Measurements from ENCODE around the gene CACNA2D1. TPM values are rescaled to one million over a fixed set of nuclear protein-coding genes. Genes with fewer than 3 reads are reported as not detected.
A peak's percentile ranks its signal among the peaks of the same experiment; 100 is the strongest.

The CACNA2D1 gene
- total and polyA plus RNA-seq, 4 donors = 4.5 to 40.7 (median 24.3) TPM

- Histone ChIP-seq H3K4me3 (ENCODE audit: low read length in 2 of 2) (no peak overlapping the region), H3K4me1 (ENCODE audit: control insufficient read depth in 1 of 2, insufficient read depth in 2 of 2, low read length in 2 of 2) (peaks cover 0 to 2% of the 10 kb centered on the region in 2 donors), H3K9me3 (ENCODE audit: control insufficient read depth, low read length) (no peaks in the 10 kb centered on the region), H3K27me3 (ENCODE audit: control insufficient read depth in 1 of 2, insufficient read depth in 2 of 2, low read length in 1 of 2) (no peaks in the 10 kb centered on the region), H3K36me3 (ENCODE audit: control insufficient read depth in 1 of 2, insufficient read depth in 2 of 2, low read length in 1 of 2) (peaks cover 0 to 2% of the 10 kb centered on the region in 2 donors), H3K27ac (ENCODE audit: low read depth in 1 of 2, low read length in 2 of 2) (no peak overlapping the region)
- WGBS, 2 donors = 46 to 62% methylated on average over 4 of the region's 4 CpGs
- intact Hi-C loops (cut with DNase I) = no loop called here
- DNase-seq (no peak), ATAC-seq (ENCODE audit: low FRiP score) (no peak)
These were observed 486.1 kb downstream of the CACNA2D1 start for GRCh38 chr7:81957517-81957916.

GRCh38 chr7:81956520-81956919 is 487.1 kb downstream of the CACNA2D1 start:
- Histone ChIP-seq H3K36me3 (ENCODE audit: control insufficient read depth in 1 of 2, insufficient read depth in 2 of 2, low read length in 1 of 2) (peaks cover 0 to 2% of the 10 kb centered on the region in 2 donors), H3K27ac (ENCODE audit: low read depth in 1 of 2, low read length in 2 of 2) (no peak overlapping the region), H3K4me1 (ENCODE audit: control insufficient read depth in 1 of 2, insufficient read depth in 2 of 2, low read length in 2 of 2) (peaks cover 0 to 2% of the 10 kb centered on the region in 2 donors), H3K4me3 (ENCODE audit: low read length in 2 of 2) (no peak overlapping the region), H3K27me3 (ENCODE audit: control insufficient read depth in 1 of 2, insufficient read depth in 2 of 2, low read length in 1 of 2) (no peaks in the 10 kb centered on the region), H3K9me3 (ENCODE audit: control insufficient read depth, low read length) (no peaks in the 10 kb centered on the region)
- DNase-seq (no peak), ATAC-seq (ENCODE audit: low FRiP score) (peak; percentile 64)
- WGBS, 2 donors = 78 to 82% methylated on average over 4 of the region's 4 CpGs
- intact Hi-C loops (cut with DNase I) = no loop called here

GRCh38 chr7:81949306-81949705 is 494.3 kb downstream of the CACNA2D1 start:
- intact Hi-C loops (cut with DNase I) = no loop called here
- DNase-seq = no peak
- Histone ChIP-seq H3K27me3 (ENCODE audit: control insufficient read depth in 1 of 2, insufficient read depth in 2 of 2, low read length in 1 of 2) (no peaks in the 10 kb centered on the region), H3K36me3 (ENCODE audit: control insufficient read depth in 1 of 2, insufficient read depth in 2 of 2, low read length in 1 of 2) (peaks cover 0 to 2% of the 10 kb centered on the region in 2 donors), H3K27ac (ENCODE audit: low read depth in 1 of 2, low read length in 2 of 2) (no peak overlapping the region), H3K9me3 (ENCODE audit: control insufficient read depth, low read length) (no peaks in the 10 kb centered on the region), H3K4me1 (ENCODE audit: control insufficient read depth in 1 of 2, insufficient read depth in 2 of 2, low read length in 2 of 2) (no peaks in the 10 kb centered on the region), H3K4me3 (ENCODE audit: low read length in 2 of 2) (no peak overlapping the region)
- no peak for ATAC-seq (ENCODE audit: low FRiP score)

GRCh38 chr7:81944058-81944457 is 499.5 kb downstream of the CACNA2D1 start:
- ATAC-seq (ENCODE audit: low FRiP score) = no peak
- DNase-seq = no peak
- no peak overlapping the region for H3K4me3 ChIP-seq (ENCODE audit: low read length in 2 of 2)
- no peaks in the 10 kb centered on the region for H3K4me1 ChIP-seq (ENCODE audit: control insufficient read depth in 1 of 2, insufficient read depth in 2 of 2, low read length in 2 of 2)
- no peaks in the 10 kb centered on the region for H3K27me3 ChIP-seq (ENCODE audit: control insufficient read depth in 1 of 2, insufficient read depth in 2 of 2, low read length in 1 of 2)
- H3K36me3 ChIP-seq (ENCODE audit: control insufficient read depth in 1 of 2, insufficient read depth in 2 of 2, low read length in 1 of 2) = no peaks in the 10 kb centered on the region
- intact Hi-C loops (cut with DNase I) = no loop called here
- no peak overlapping the region for H3K27ac ChIP-seq (ENCODE audit: low read depth in 1 of 2, low read length in 2 of 2)
- no peaks in the 10 kb centered on the region for H3K9me3 ChIP-seq (ENCODE audit: control insufficient read depth, low read length)
- 21 to 32% methylated on average over 2 of the region's 2 CpGs for WGBS, 2 donors

GRCh38 chr7:81937091-81937490 is 506.5 kb downstream of the CACNA2D1 start:
- Histone ChIP-seq H3K4me1 (ENCODE audit: control insufficient read depth in 1 of 2, insufficient read depth in 2 of 2, low read length in 2 of 2) (no peaks in the 10 kb centered on the region), H3K27me3 (ENCODE audit: control insufficient read depth in 1 of 2, insufficient read depth in 2 of 2, low read length in 1 of 2) (no peaks in the 10 kb centered on the region), H3K36me3 (ENCODE audit: control insufficient read depth in 1 of 2, insufficient read depth in 2 of 2, low read length in 1 of 2) (no peaks in the 10 kb centered on the region), H3K9me3 (ENCODE audit: control insufficient read depth, low read length) (no peaks in the 10 kb centered on the region), H3K27ac (ENCODE audit: low read depth in 1 of 2, low read length in 2 of 2) (no peak overlapping the region), H3K4me3 (ENCODE audit: low read length in 2 of 2) (no peak overlapping the region)
- intact Hi-C loops (cut with DNase I) = no loop called here
- DNase-seq (no peak), ATAC-seq (ENCODE audit: low FRiP score) (no peak)

GRCh38 chr7:81934596-81935301 is 508.8 kb downstream of the CACNA2D1 start:
- no peaks in the 10 kb centered on the region for H3K9me3 ChIP-seq (ENCODE audit: control insufficient read depth, low read length)
- ATAC-seq (ENCODE audit: low FRiP score) = no peak
- no peak for DNase-seq
- intact Hi-C loops (cut with DNase I) = no loop called here
- no peaks in the 10 kb centered on the region for H3K36me3 ChIP-seq (ENCODE audit: control insufficient read depth in 1 of 2, insufficient read depth in 2 of 2, low read length in 1 of 2)
- H3K27ac ChIP-seq (ENCODE audit: low read depth in 1 of 2, low read length in 2 of 2) = no peak overlapping the region
- no peaks in the 10 kb centered on the region for H3K4me1 ChIP-seq (ENCODE audit: control insufficient read depth in 1 of 2, insufficient read depth in 2 of 2, low read length in 2 of 2)
- H3K4me3 ChIP-seq (ENCODE audit: low read length in 2 of 2) = no peak overlapping the region
- 57 to 59% methylated on average over 6 of the region's 6 CpGs for WGBS, 2 donors
- H3K27me3 ChIP-seq (ENCODE audit: control insufficient read depth in 1 of 2, insufficient read depth in 2 of 2, low read length in 1 of 2) = no peaks in the 10 kb centered on the region

- WGBS, 2 donors = 73 to 93% methylated on average over 2 of the region's 2 CpGs
- Histone ChIP-seq H3K4me3 (ENCODE audit: low read length in 2 of 2) (no peak overlapping the region), H3K36me3 (ENCODE audit: control insufficient read depth in 1 of 2, insufficient read depth in 2 of 2, low read length in 1 of 2) (no peaks in the 10 kb centered on the region), H3K27me3 (ENCODE audit: control insufficient read depth in 1 of 2, insufficient read depth in 2 of 2, low read length in 1 of 2) (no peaks in the 10 kb centered on the region), H3K4me1 (ENCODE audit: control insufficient read depth in 1 of 2, insufficient read depth in 2 of 2, low read length in 2 of 2) (no peaks in the 10 kb centered on the region), H3K27ac (ENCODE audit: low read depth in 1 of 2, low read length in 2 of 2) (no peak overlapping the region), H3K9me3 (ENCODE audit: control insufficient read depth, low read length) (no peaks in the 10 kb centered on the region)
- ATAC-seq (ENCODE audit: low FRiP score) (no peak), DNase-seq (no peak)
- intact Hi-C loops (cut with DNase I) = no loop called here
These were observed 510.6 kb downstream of the CACNA2D1 start for GRCh38 chr7:81932936-81933335.

GRCh38 chr7:81929386-81929785 is 514.2 kb downstream of the CACNA2D1 start:
- Histone ChIP-seq H3K27ac (ENCODE audit: low read depth in 1 of 2, low read length in 2 of 2) (no peak overlapping the region), H3K4me3 (ENCODE audit: low read length in 2 of 2) (no peak overlapping the region), H3K36me3 (ENCODE audit: control insufficient read depth in 1 of 2, insufficient read depth in 2 of 2, low read length in 1 of 2) (no peaks in the 10 kb centered on the region), H3K9me3 (ENCODE audit: control insufficient read depth, low read length) (no peaks in the 10 kb centered on the region), H3K4me1 (ENCODE audit: control insufficient read depth in 1 of 2, insufficient read depth in 2 of 2, low read length in 2 of 2) (no peaks in the 10 kb centered on the region), H3K27me3 (ENCODE audit: control insufficient read depth in 1 of 2, insufficient read depth in 2 of 2, low read length in 1 of 2) (no peaks in the 10 kb centered on the region)
- no peak for ATAC-seq (ENCODE audit: low FRiP score)
- DNase-seq = no peak
- intact Hi-C loops (cut with DNase I) = no loop called here

GRCh38 chr7:81926154-81926553 is 517.4 kb downstream of the CACNA2D1 start:
- WGBS, 2 donors = 43 to 49% methylated on average over 2 of the region's 2 CpGs
- Histone ChIP-seq H3K4me1 (ENCODE audit: control insufficient read depth in 1 of 2, insufficient read depth in 2 of 2, low read length in 2 of 2) (no peaks in the 10 kb centered on the region), H3K9me3 (ENCODE audit: control insufficient read depth, low read length) (no peaks in the 10 kb centered on the region), H3K27ac (ENCODE audit: low read depth in 1 of 2, low read length in 2 of 2) (no peak overlapping the region), H3K4me3 (ENCODE audit: low read length in 2 of 2) (no peak overlapping the region), H3K36me3 (ENCODE audit: control insufficient read depth in 1 of 2, insufficient read depth in 2 of 2, low read length in 1 of 2) (no peaks in the 10 kb centered on the region), H3K27me3 (ENCODE audit: control insufficient read depth in 1 of 2, insufficient read depth in 2 of 2, low read length in 1 of 2) (no peaks in the 10 kb centered on the region)
- intact Hi-C loops (cut with DNase I) = no loop called here
- DNase-seq = no peak
- no peak for ATAC-seq (ENCODE audit: low FRiP score)
